HCT116 (cell line): ENCODE results near the gene IGLL5. TPM values are rescaled to one million over a fixed set of nuclear protein-coding genes. Genes with fewer than 3 reads are reported as not detected.

ENCODE experiments used
- ATAC-seq: fragments of 200-7000 bp; cut with Tn5 transposase; 2 replicates; pipeline ENCODE4 v1.9.1; 2020; ENCODE audit warnings: mild to moderate bottlenecking, moderate library complexity
- BruUV-seq: library from RNA; stranded (reverse); fragments of 400-500 nt; replicated peaks from 2 replicates; lab custom pipeline; 2021; lab: Mats Ljungman, UMichigan
- CTCF ChIA-PET: fragments of 300-600 bp; sonication (Branson Sonifier 250); formaldehyde crosslinking; loops from one replicate; lab custom pipeline; 2021; ENCODE audit warnings: antibody characterized with exemption; lab: Charles Lee
- POLR2A ChIA-PET: fragments of 300-600, 350-600 bp; sonication (Branson Sonifier 250); formaldehyde crosslinking; loops from one replicate; lab custom pipeline; 2021; ENCODE audit warnings: antibody characterized with exemption; lab: Charles Lee
- RAD21 ChIA-PET, 2 experiments: fragments of 300-600 bp; sonication (Branson Sonifier 250); formaldehyde crosslinking; loops; one replicate each; lab custom pipeline; 2023; ENCODE audit warnings: low total read pairs in 2 of 2; ENCODE audit not compliant: uncharacterized antibody in 2 of 2, unreplicated experiment in 2 of 2, low non-redundant PET in 1 of 2; lab: Charles Lee
- DNase-seq: peaks from one replicate; pipeline ENCODE4 v3.0.0-alpha.2; 2010; ENCODE audit warnings: low read depth, low spot score
- H2AFZ ChIP-seq: fragments of 200-600 bp; shearing (Covaris generic), sonication (generic); 2 replicates; pipeline ENCODE4 v1.6.1; 2017; ENCODE audit warnings: low read depth, mixed run types, mixed read lengths, antibody characterized with exemption, low read length; ENCODE audit not compliant: poor library complexity, severe bottlenecking
- H3K27ac ChIP-seq: 2 replicates; pipeline ENCODE4 v1.5.1; 2012; ENCODE audit warnings: low read depth, low read length
- H3K27me3 ChIP-seq: fragments of 200-600 bp; sonication (generic); 2 replicates; pipeline ENCODE4 v1.6.1; 2016; ENCODE audit warnings: mixed run types, low read length, mixed read lengths; ENCODE audit not compliant: insufficient read depth
- H3K36me3 ChIP-seq, 2 experiments: fragments of 200-500 bp in 1 of 2; fragments of 200-600 bp in 1 of 2; sonication (Bioruptor generic) in 1 of 2; sonication (generic) in 1 of 2; 2 replicates each; pipeline versions ENCODE4 v1.5.1 to v1.6.1; 2014 to 2016; ENCODE audit warnings: low read length in 2 of 2, inconsistent platforms in 1 of 2, mixed read lengths in 1 of 2, mixed run types in 1 of 2; ENCODE audit not compliant: insufficient read depth in 2 of 2, control insufficient read depth in 1 of 2
- H3K4me1 ChIP-seq, 2 experiments: fragments of 200-600 bp in 1 of 2; sonication (generic) in 1 of 2; 2 replicates each; pipeline versions ENCODE4 v1.5.1 to v1.6.1; 2012 to 2017; ENCODE audit warnings: low read length in 2 of 2, inconsistent platforms in 1 of 2, mild to moderate bottlenecking in 1 of 2, mixed read lengths in 1 of 2, mixed run types in 1 of 2, moderate library complexity in 1 of 2; ENCODE audit not compliant: insufficient read depth in 2 of 2, control insufficient read depth in 1 of 2
- H3K4me2 ChIP-seq: fragments of 200-600 bp; sonication (generic); 2 replicates; pipeline ENCODE4 v1.6.1; 2017; ENCODE audit warnings: mixed run types, low read length, mixed read lengths
- H3K4me3 ChIP-seq, 2 experiments: fragments of 200-600 bp in 1 of 2; sonication (generic) in 1 of 2; replicated peaks in 1 of 2; 2 replicates each; pipeline ENCODE4 v1.5.1; 2011 to 2016; ENCODE audit warnings: low read length in 2 of 2, control low read depth in 1 of 2, low read depth in 1 of 2, mild to moderate bottlenecking in 1 of 2, mixed read lengths in 1 of 2, mixed run types in 1 of 2
- H3K79me2 ChIP-seq: fragments of 200-600 bp; sonication (generic); 2 replicates; pipeline ENCODE4 v1.6.1; 2017; ENCODE audit warnings: mild to moderate bottlenecking, mixed run types, low read length, moderate library complexity, mixed read lengths; ENCODE audit not compliant: insufficient read depth
- H3K9ac ChIP-seq: fragments of 200-600 bp; sonication (generic); 2 replicates; pipeline ENCODE4 v1.6.1; 2016; ENCODE audit warnings: low read length, mixed read lengths
- H3K9me2 ChIP-seq: fragments of 200-600 bp; sonication (generic), shearing (Covaris generic); 2 replicates; pipeline ENCODE4 v1.6.1; 2017; ENCODE audit warnings: mixed run types, mild to moderate bottlenecking, moderate library complexity; ENCODE audit not compliant: insufficient read depth
- H3K9me3 ChIP-seq, 2 experiments: fragments of 200-500 bp in 1 of 2; fragments of 200-600 bp in 1 of 2; sonication (Bioruptor generic) in 1 of 2; sonication (generic) in 1 of 2; 2 replicates each; pipeline ENCODE4 v1.6.1; 2014 to 2017; ENCODE audit warnings: low read length in 2 of 2, mixed read lengths in 2 of 2, inconsistent platforms in 1 of 2, low read depth in 1 of 2, mild to moderate bottlenecking in 1 of 2, mixed run types in 1 of 2, moderate library complexity in 1 of 2; ENCODE audit not compliant: control insufficient read depth in 1 of 2, insufficient read depth in 1 of 2
- H4K20me1 ChIP-seq: fragments of 200-600 bp; sonication (generic), shearing (Covaris generic); 2 replicates; pipeline ENCODE4 v1.6.1; 2017; ENCODE audit warnings: mixed run types, mild to moderate bottlenecking, moderate library complexity; ENCODE audit not compliant: insufficient read depth
- CBX3 ChIP-seq: IDR thresholded peaks from 2 replicates; pipeline ENCODE4 v1.6.1; 2012; ENCODE audit warnings: low read depth
- EZH2 ChIP-seq: fragments of 200-600 bp; sonication (generic); IDR thresholded peaks from 2 replicates; pipeline ENCODE4 v1.6.1; 2017; ENCODE audit warnings: antibody characterized with exemption, mixed run types
- JUND ChIP-seq: IDR thresholded peaks from 2 replicates; pipeline ENCODE4 v1.6.1; 2012
- RAD21 ChIP-seq: IDR thresholded peaks from 2 replicates; pipeline ENCODE4 v1.6.1; 2012; ENCODE audit warnings: low read depth, mild to moderate bottlenecking
- SIN3A ChIP-seq: IDR thresholded peaks from 2 replicates; pipeline ENCODE4 v1.6.1; 2012; ENCODE audit warnings: low read depth
- intact Hi-C: fragments of 100-400 bp; cut with micrococcal nuclease; formaldehyde crosslinking; loops from 2 replicates; pipeline ENCODE4 v1.10.0; 2022
- total RNA-seq: library from RNA; stranded (reverse); gene quantifications from one replicate; pipeline ENCODE4 v1.2.1, GENCODE V29; 2021; ENCODE audit not compliant: unreplicated experiment
- TF ChIP-seq, protein P1 (sequence below), 3 experiments: fragments of 200-600 bp in 1 of 3; sonication (generic) in 1 of 3; IDR thresholded peaks in 2 of 3; conservative IDR thresholded peaks in 1 of 3; 2 replicates each; pipeline ENCODE4 v1.5.1; 2012 to 2017; ENCODE audit warnings: low read depth in 2 of 3, low read length in 2 of 3, antibody characterized with exemption in 1 of 3, borderline replicate concordance in 1 of 3, control low read depth in 1 of 3, mild to moderate bottlenecking in 1 of 3, mixed read lengths in 1 of 3, mixed run types in 1 of 3, moderate library complexity in 1 of 3; ENCODE audit not compliant: insufficient read depth in 1 of 3

Gene IGLL5
- total RNA-seq, 1 experiment from 2014 or later = not detected

DNA sequence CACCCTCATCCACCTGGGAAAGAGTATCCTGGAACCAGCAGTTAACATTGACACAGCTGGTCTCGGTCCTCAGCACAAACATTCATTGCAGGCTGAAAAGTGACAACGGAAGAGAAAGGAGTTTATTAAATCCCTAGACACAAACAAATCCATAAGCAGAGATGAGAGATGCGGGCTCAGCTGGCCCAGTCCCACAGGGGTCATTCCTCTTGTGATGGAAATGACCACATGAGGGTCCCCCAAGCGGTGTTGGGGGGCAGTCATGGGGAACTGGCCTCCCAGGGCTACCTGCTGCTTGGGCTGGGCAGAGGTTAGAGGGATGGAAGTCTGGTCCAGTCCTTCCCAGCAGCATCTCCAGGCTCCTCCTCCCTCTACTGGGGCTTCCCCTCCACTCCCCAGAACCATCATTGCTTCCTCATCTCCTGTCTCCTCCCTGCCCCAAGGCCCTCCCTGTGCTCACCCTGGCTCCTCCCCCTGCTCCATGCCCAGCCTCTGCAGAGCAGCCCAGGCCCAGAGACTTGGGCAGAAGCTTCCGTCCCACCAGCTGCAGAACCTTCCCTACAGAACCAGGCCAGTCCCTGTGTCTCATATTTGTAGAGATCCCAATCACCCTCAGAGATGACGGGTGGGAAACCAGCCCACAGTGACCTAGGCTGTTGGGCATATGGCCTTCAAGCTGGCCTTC, 5.4 kb upstream of the IGLL5 start:
- Histone ChIP-seq H2AFZ (no peak overlapping the region), H4K20me1 (no peaks in the 10 kb centered on the region), H3K4me1 (no peaks in the 10 kb centered on the region), H3K36me3 (no peaks in the 10 kb centered on the region), H3K4me3 (no peak overlapping the region), H3K9ac (no peak overlapping the region), H3K9me3 (no peaks in the 10 kb centered on the region), H3K27me3 (no peaks in the 10 kb centered on the region), H3K79me2 (no peaks in the 10 kb centered on the region), H3K4me2 (no peak overlapping the region), H3K9me2 (no peaks in the 10 kb centered on the region), H3K27ac (no peak overlapping the region)
- BruUV-seq = no TSS peak
- intact Hi-C loops = loop anchor here (5.0 kb wide), 4 partner anchors 35 to 170 kb away; no protein-coding TSS in a partner anchor
- TF ChIP-seq RAD21 (no peak), CBX3 (no peak), JUND (no peak), SIN3A (no peak), EZH2 (no peak)
- TF ChIP-seq, protein P1, sequence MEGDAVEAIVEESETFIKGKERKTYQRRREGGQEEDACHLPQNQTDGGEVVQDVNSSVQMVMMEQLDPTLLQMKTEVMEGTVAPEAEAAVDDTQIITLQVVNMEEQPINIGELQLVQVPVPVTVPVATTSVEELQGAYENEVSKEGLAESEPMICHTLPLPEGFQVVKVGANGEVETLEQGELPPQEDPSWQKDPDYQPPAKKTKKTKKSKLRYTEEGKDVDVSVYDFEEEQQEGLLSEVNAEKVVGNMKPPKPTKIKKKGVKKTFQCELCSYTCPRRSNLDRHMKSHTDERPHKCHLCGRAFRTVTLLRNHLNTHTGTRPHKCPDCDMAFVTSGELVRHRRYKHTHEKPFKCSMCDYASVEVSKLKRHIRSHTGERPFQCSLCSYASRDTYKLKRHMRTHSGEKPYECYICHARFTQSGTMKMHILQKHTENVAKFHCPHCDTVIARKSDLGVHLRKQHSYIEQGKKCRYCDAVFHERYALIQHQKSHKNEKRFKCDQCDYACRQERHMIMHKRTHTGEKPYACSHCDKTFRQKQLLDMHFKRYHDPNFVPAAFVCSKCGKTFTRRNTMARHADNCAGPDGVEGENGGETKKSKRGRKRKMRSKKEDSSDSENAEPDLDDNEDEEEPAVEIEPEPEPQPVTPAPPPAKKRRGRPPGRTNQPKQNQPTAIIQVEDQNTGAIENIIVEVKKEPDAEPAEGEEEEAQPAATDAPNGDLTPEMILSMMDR (IDR thresholded peaks at IDR 0.05 in 2 of 3, conservative IDR thresholded peaks at IDR 0.05 in 1 of 3; ENCODE audit: borderline replicate concordance in 1 of 3, insufficient read depth in 1 of 3, low read depth in 2 of 3, low read length in 2 of 3) = no peak
- CTCF ChIA-PET = interaction anchor here (2.7 kb wide), 2 partner anchors 11 to 26 kb away, joined by 19 to 23 read pairs; no protein-coding TSS in a partner anchor
- DNase-seq (no peak), ATAC-seq (peak; percentile 70)
- RAD21 ChIA-PET = no interaction called here
- POLR2A ChIA-PET = no interaction called here
